Measurements from ENCODE around the gene OGFOD2.

The OGFOD2 gene

GRCh38 chr12:122989225-122989839 lies 14.3 kb downstream of the OGFOD2 start:
- no peak for DNase-seq

GRCh38 chr12:122989874-122990419 lies 14.9 kb downstream of the OGFOD2 start:
- no peak for DNase-seq

GRCh38 chr12:122990561-122990960 lies 15.5 kb downstream of the OGFOD2 start:
- no peak for DNase-seq

GRCh38 chr12:122990961-122991622 lies 16.0 kb downstream of the OGFOD2 start:
- no peak for DNase-seq

- DNase-seq = no peak
Observed at GRCh38 chr12:122991623-122992275, 16.7 kb downstream of the OGFOD2 start.

- no peak for DNase-seq
Observed at GRCh38 chr12:122992386-122992785, 17.3 kb downstream of the OGFOD2 start.

GRCh38 chr12:122994140-122994675 lies 19.2 kb downstream of the OGFOD2 start:
- DNase-seq = no peak

- no peak for DNase-seq
Observed at GRCh38 chr12:122994781-122995502, 19.9 kb downstream of the OGFOD2 start.

- no peak for DNase-seq
Observed at GRCh38 chr12:122995503-122996187, 20.6 kb downstream of the OGFOD2 start.

- DNase-seq = no peak
Observed at GRCh38 chr12:122996188-122996601, 21.2 kb downstream of the OGFOD2 start.

- no peak for DNase-seq
Observed at GRCh38 chr12:122996621-122997342, 21.7 kb downstream of the OGFOD2 start.

GRCh38 chr12:122997343-122998250 lies 22.6 kb downstream of the OGFOD2 start:
- no peak for DNase-seq

- no peak for DNase-seq
Observed at GRCh38 chr12:122998316-122998715, 23.3 kb downstream of the OGFOD2 start.

- no peak for DNase-seq
Observed at GRCh38 chr12:122999196-122999946, 24.3 kb downstream of the OGFOD2 start.

GRCh38 chr12:122999986-123000420 lies 25.0 kb downstream of the OGFOD2 start:
- DNase-seq = no peak

- DNase-seq = no peak
Observed at GRCh38 chr12:123000578-123000977, 25.5 kb downstream of the OGFOD2 start.

GRCh38 chr12:123001464-123001863 lies 26.4 kb downstream of the OGFOD2 start:
- no peak for DNase-seq

GRCh38 chr12:123003257-123003656 lies 28.2 kb downstream of the OGFOD2 start:
- no peak for DNase-seq

- no peak for DNase-seq
Observed at GRCh38 chr12:123004287-123004686, 29.2 kb downstream of the OGFOD2 start.
